ENCODE data around the gene RGS1.

The RGS1 gene

DNA sequence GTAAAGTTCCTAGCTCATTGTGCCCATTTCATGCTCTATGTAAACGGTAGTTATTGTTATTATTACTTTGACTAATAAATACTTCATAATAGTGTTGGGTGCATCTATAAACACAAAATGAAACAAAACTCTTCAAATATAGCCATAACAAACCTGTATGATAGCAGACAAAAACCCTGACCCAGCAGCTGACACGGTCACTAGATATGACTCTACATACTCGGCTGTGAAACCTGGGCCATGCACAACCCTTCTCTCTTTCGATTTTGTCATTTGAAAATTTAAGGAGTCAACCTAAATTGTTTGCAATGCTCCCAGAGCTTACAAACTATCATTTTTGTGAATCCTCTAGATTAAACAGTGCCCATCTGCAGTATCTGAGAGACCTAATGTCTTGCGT is 52.3 kb downstream of the RGS1 start:
- no peak for DNase-seq

- DNase-seq, result no peak
These were observed 53.0 kb downstream of the RGS1 start for GRCh38 chr1:192628396-192629057.

DNA sequence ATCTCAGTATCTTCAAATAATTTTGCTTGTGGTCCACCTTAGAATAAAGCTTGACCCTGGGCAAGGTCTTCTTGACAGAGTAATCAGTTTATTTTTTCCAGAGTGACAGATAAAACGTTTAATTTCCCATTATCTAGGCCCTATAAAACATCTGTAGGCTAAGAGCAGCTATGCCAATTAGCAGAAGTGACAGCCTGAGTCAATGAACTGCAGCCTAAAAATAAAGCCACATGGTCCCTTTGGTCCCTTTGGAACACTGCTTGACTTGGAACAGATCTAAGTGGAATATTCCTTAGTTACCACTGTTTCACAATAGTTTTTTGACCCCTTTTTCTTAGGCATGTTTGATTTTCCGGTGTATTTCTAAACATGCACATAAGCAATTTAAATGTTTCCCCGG is 54.0 kb downstream of the RGS1 start:
- DNase-seq, result no peak

Measured in NCI-H510A (cell line).